Common myeloid progenitor, CD34-positive (primary cell): ENCODE measurements around the gene AIFM3.
"Not testable (repeated sequence)": the region's sequence is repeated elsewhere in the genome, so short reads cannot be mapped to it uniquely, and the experiment has no call there.

ENCODE experiments used
- CTCF ChIA-PET: fragments of 350-600 bp; sonication (Branson Sonifier 250); formaldehyde crosslinking; loops from one replicate; lab custom pipeline; 2021; ENCODE audit warnings: antibody characterized with exemption; lab: Charles Lee
- POLR2A ChIA-PET: fragments of 350-600 bp; sonication (Branson Sonifier 250); formaldehyde crosslinking; loops from one replicate; lab custom pipeline; 2021; ENCODE audit warnings: antibody characterized with exemption; lab: Charles Lee
- DNase-seq, 3 donors: peaks; one replicate each; pipeline versions ENCODE4 v3.0.0 to v3.0.0-alpha.2; 2013
- H3K27ac ChIP-seq, 2 experiments: 1 replicate in 1 of 2; 2 replicates in 1 of 2; pipeline ENCODE4 v1.7.0; 2013; ENCODE audit warnings: inconsistent platforms in 2 of 2, low read length in 2 of 2, mild to moderate bottlenecking in 2 of 2, low read depth in 1 of 2, moderate library complexity in 1 of 2; ENCODE audit not compliant: severe bottlenecking in 2 of 2, insufficient read depth in 1 of 2, poor library complexity in 1 of 2
- H3K27me3 ChIP-seq, 5 experiments: replicated peaks in 2 of 5; 1 replicate in 3 of 5; 2 replicates in 2 of 5; pipeline versions ENCODE4 v1.6.1 to v1.7.0; 2013; ENCODE audit warnings: low read length in 4 of 5, mild to moderate bottlenecking in 2 of 5, moderate library complexity in 2 of 5, inconsistent platforms in 1 of 5; ENCODE audit not compliant: insufficient read depth in 5 of 5, control insufficient read depth in 4 of 5
- H3K36me3 ChIP-seq, 4 experiments: 1 replicate in 2 of 4; 2 replicates in 2 of 4; pipeline versions ENCODE4 v1.6.1 to v1.7.0; 2013; ENCODE audit warnings: low read length in 3 of 4, control low read depth in 1 of 4, mild to moderate bottlenecking in 1 of 4; ENCODE audit not compliant: control insufficient read depth in 4 of 4, insufficient read depth in 4 of 4
- H3K4me1 ChIP-seq, 4 experiments: 1 replicate in 3 of 4; 2 replicates in 1 of 4; pipeline versions ENCODE4 v1.6.1 to v1.7.1; 2013; ENCODE audit warnings: low read length in 3 of 4, mild to moderate bottlenecking in 3 of 4, control low read depth in 1 of 4, inconsistent platforms in 1 of 4, moderate library complexity in 1 of 4; ENCODE audit not compliant: control insufficient read depth in 4 of 4, insufficient read depth in 4 of 4; ENCODE audit errors: control extremely low read depth in 1 of 4
- H3K4me3 ChIP-seq, 7 experiments: 1 replicate in 4 of 7; 2 replicates in 3 of 7; pipeline versions ENCODE4 v1.5.1 to v1.7.0; 2013; ENCODE audit warnings: mild to moderate bottlenecking in 7 of 7, low read length in 6 of 7, moderate library complexity in 6 of 7, inconsistent platforms in 2 of 7, low read depth in 2 of 7, control low read depth in 1 of 7; ENCODE audit not compliant: insufficient read depth in 4 of 7, control insufficient read depth in 1 of 7; ENCODE audit errors: extremely low read depth in 1 of 7
- H3K9me3 ChIP-seq, 5 experiments: 1 replicate in 4 of 5; 2 replicates in 1 of 5; pipeline versions ENCODE4 v1.6.1 to v1.7.1; 2013; ENCODE audit warnings: low read length in 4 of 5, mild to moderate bottlenecking in 2 of 5, inconsistent platforms in 1 of 5, low read depth in 1 of 5, moderate library complexity in 1 of 5; ENCODE audit not compliant: control insufficient read depth in 4 of 5, insufficient read depth in 2 of 5; ENCODE audit errors: control extremely low read depth in 1 of 5
- WGBS: methylation state at CpG from one replicate; pipeline ENCODE4 v1.1.5; 2013; ENCODE audit not compliant: insufficient coverage; 5-methylcytosine and 5-hydroxymethylcytosine counted together

The AIFM3 gene

DNA sequence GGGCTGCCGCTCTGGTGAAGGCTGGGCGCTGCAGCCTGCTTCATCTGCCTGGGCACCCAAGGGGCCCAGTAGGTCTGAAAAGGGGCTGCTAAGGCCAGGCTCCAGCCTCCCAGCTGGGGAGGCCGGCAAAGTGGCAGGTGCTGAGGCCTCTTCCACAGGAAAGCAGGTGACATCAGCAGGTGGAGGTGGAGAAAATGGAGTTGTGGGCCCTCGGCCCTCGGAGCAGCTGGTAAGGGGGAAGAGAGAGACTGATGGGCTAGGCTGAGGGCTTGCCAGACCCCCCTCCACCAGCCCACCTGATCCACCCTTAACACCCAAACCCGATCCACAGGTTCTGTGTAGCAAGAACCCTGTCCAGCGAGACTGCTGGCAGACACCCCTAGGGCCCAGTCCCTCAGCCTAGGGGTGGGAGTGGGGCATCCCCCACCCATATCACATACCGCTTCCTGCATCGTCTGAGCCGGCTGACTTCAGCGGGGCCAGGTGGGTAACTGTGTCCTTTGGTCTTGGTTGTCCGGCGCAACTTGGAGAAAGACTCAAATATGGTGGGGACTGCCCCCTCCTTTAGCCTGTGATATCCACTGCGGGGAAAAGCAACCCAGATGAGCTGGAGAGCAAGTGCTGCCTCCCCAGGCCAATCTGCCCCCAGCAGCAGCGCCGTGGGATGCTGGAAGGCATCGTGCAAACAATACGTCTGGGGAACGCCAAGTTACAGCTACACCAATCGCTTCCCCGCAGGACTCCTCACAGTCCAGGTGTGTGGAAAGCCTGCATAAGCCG, 33.3 kb downstream of the AIFM3 start:
- Histone ChIP-seq H3K9me3 (no peaks in the 10 kb centered on the region), H3K4me1 (peaks cover 4 to 35% (median 32%) of the 10 kb centered on the region in 4 experiments), H3K27ac (peak overlapping the region; percentile 93 to 98), H3K4me3 (peak overlapping the region in 5 of 7 experiments; percentile 69 to 93 (median 80)), H3K36me3 (peaks cover 2 to 48% (median 31%) of the 10 kb centered on the region in 4 experiments), H3K27me3 (no peaks in the 10 kb centered on the region)
- 81% methylated on average over 16 of the region's 22 CpGs for WGBS
- CTCF ChIA-PET: interaction anchor here (2.1 kb wide), 1 partner anchor 10 kb away, joined by 7 read pairs; no protein-coding TSS in a partner anchor
- DNase-seq: no peak
- POLR2A ChIA-PET: no interaction called here

- Histone ChIP-seq H3K27me3 (no peaks in the 10 kb centered on the region), H3K4me1 (peaks cover 4 to 35% (median 32%) of the 10 kb centered on the region in 4 experiments), H3K4me3 (peak overlapping the region in 6 of 7 experiments; percentile 69 to 93 (median 80)), H3K9me3 (no peaks in the 10 kb centered on the region), H3K36me3 (peaks cover 2 to 44% (median 29%) of the 10 kb centered on the region in 4 experiments), H3K27ac (peak overlapping the region; percentile 93 to 98)
- DNase-seq: no peak
- ChIA-PET POLR2A (no interaction called here), CTCF (interaction anchor here (2.1 kb wide), 1 partner anchor 10 kb away, joined by 7 read pairs; no protein-coding TSS in a partner anchor)
- 3% methylated on average over 19 of the region's 26 CpGs for WGBS
Measured at GRCh38 chr22:21000987-21001600, 34.0 kb downstream of the AIFM3 start.

- Histone ChIP-seq H3K36me3 (peaks cover 2 to 38% (median 24%) of the 10 kb centered on the region in 4 experiments), H3K27ac (peak within 1 kb of the TSS; percentile 93 to 98), H3K4me1 (peaks cover 4 to 35% (median 32%) of the 10 kb centered on the region in 4 experiments), H3K9me3 (no peaks in the 10 kb centered on the region), H3K27me3 (no peaks in the 10 kb centered on the region), H3K4me3 (peak within 1 kb of the TSS; percentile 69 to 93 (median 79))
- ChIA-PET CTCF (interaction anchor here (0.6 to 1.5 kb wide), 5 partner anchors 20 to 54 kb away, joined by 3 to 4 read pairs (median 3); partner anchors contain the start of gene LZTR1), POLR2A (interaction anchor here (0.6 to 1.1 kb wide), 2 partner anchors 12 to 117 kb away, joined by 3 to 4 read pairs; no protein-coding TSS in a partner anchor)
- DNase-seq: peak; percentile 96 to 98 (median 97)
- WGBS: 0% methylated on average over 75 of the region's 83 CpGs
Measured at GRCh38 chr22:21001601-21002325, 34.7 kb downstream of the AIFM3 start, which contains the start of gene THAP7. Gene THAP7 (minus strand): TSS chr22:21002118. CDS start chr22:21001911, 207 bp downstream.

DNA sequence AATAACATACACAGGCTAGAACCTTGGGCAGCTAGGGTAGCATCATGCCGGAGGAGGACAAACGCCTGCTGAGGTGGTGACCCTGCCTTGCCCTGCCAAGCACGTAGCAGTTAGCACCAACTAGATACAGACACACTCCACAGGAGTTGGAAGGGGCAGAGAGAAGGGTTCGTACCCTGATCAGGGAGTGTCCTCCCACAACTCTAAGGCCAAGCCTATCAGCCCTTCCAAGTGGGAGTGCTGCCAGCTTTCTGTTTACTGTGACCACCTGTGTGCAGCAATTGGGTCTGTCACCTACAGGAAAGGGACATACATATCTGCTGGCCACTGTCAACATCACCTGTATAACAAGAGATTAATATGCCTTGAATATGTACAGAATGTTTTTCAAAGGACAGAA, 36.7 kb downstream of the AIFM3 start:
- Histone ChIP-seq H3K4me1 (peaks cover 4 to 35% (median 32%) of the 10 kb centered on the region in 4 experiments), H3K4me3 (peak overlapping the region in 3 of 7 experiments; percentile 15 to 87 (median 25)), H3K27ac (peak overlapping the region in 1 of 2 experiments; percentile 98), H3K9me3 (no peaks in the 10 kb centered on the region), H3K27me3 (no peaks in the 10 kb centered on the region), H3K36me3 (peaks cover 2 to 17% (median 14%) of the 10 kb centered on the region in 4 experiments)
- CTCF ChIA-PET: interaction anchor here (1.0 to 2.0 kb wide), 5 partner anchors 10 to 51 kb away, joined by 3 to 5 read pairs (median 3); no protein-coding TSS in a partner anchor
- no peak for DNase-seq
- 85% methylated on average over 2 of the region's 4 CpGs for WGBS
- POLR2A ChIA-PET: interaction anchor here (1.3 kb wide), 1 partner anchor 21 kb away, joined by 3 read pairs; the partner anchor contains the start of gene LZTR1

- POLR2A ChIA-PET, H3K36me3 ChIP-seq, H3K27ac ChIP-seq, DNase-seq, H3K4me3 ChIP-seq, H3K9me3 ChIP-seq, H3K4me1 ChIP-seq, H3K27me3 ChIP-seq: not testable (repeated sequence)
- WGBS: 92% methylated on average over 9 of the region's 13 CpGs
- CTCF ChIA-PET: interaction anchor here (1.2 kb wide), 1 partner anchor 12 kb away, joined by 4 read pairs; no protein-coding TSS in a partner anchor
Measured at GRCh38 chr22:21009208-21009607, 42.2 kb downstream of the AIFM3 start.

DNA sequence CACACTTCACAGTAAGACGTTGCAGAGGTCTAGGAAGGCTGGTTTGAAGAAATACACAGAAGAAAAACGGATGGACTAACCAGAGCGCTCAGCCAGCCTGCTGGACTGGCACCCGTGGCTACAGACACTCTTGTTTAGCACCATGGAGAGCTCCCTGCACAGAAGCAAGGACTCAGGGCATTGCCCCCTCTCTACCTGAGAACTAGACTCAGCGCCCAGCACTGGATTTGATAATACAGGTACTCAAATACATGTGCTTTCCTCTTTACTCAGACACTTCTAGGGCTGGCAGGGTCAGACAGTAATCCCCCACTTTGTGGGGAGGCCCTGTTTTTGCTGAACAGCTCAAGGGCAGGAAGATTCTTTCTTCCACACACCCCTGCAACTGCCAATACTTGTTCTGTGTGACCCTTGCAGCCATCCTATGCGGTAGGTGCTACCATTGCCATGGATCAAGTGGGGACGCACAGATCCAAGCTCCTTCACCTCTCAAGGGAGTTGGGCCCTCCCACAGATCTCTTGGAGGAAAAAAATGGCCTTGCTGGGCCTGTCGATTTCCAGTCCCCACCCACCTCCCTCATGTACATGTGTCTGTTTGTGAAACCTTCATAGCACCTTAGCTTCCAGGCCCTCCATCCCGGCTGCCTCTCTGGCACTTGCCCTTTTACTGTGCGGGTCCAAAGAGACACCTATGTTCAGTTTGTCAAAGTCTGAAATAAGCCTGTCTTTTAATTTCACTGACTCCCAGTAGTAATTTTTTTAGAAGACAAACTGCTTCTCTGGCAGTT, 42.8 kb downstream of the AIFM3 start:
- H3K9me3 ChIP-seq: no peaks in the 10 kb centered on the region
- CTCF ChIA-PET: interaction anchor here (1.2 kb wide), 1 partner anchor 11 kb away, joined by 4 read pairs; no protein-coding TSS in a partner anchor
- no peak overlapping the region for H3K4me3 ChIP-seq
- WGBS: 95% methylated on average over 9 of the region's 10 CpGs
- DNase-seq: peak; percentile 32 to 68 (median 61)
- H3K27ac ChIP-seq: no peak overlapping the region
- no peaks in the 10 kb centered on the region for H3K27me3 ChIP-seq
- H3K36me3 ChIP-seq: no peaks in the 10 kb centered on the region
- POLR2A ChIA-PET: no interaction called here
- H3K4me1 ChIP-seq: peaks cover 0 to 14% (median 13%) of the 10 kb centered on the region in 4 experiments
